ENCODE results near the gene PSME4. TPM values are rescaled to one million over a fixed set of nuclear protein-coding genes. Genes with fewer than 3 reads are reported as not detected.
"Not testable (repeated sequence)": the region's sequence is repeated elsewhere in the genome, so short reads cannot be mapped to it uniquely, and the experiment has no call there.

Gene PSME4
- polyA plus RNA-seq, 6 donors from 2014 or later, result 5.2 to 12.4 (median 7.2) TPM

- no peak overlapping the region for H3K4me3 Mint-ChIP-seq
- H3K4me1 Mint-ChIP-seq, result no peaks in the 10 kb centered on the region
- DNase-seq, result no peak
- H3K27ac Mint-ChIP-seq, result peak overlapping the region in 2 of 6 donors; percentile 39 to 75
- H3K36me3 Mint-ChIP-seq, result peaks cover 8 to 26% of the 10 kb centered on the region in 2 donors
- no peak for ATAC-seq (ENCODE audit: low read depth in 2 of 2)
- no peaks in the 10 kb centered on the region for H3K27me3 Mint-ChIP-seq
- no peaks in the 10 kb centered on the region for H3K9me3 Mint-ChIP-seq
These were observed 104.8 kb downstream of the PSME4 start for GRCh38 chr2:53865962-53866361.

GRCh38 chr2:53865264-53865663 is 105.5 kb downstream of the PSME4 start:
- Mint-ChIP-seq H3K4me3 (no peak overlapping the region), H3K27ac (peak overlapping the region in 2 of 6 donors; percentile 39 to 85), H3K9me3 (no peaks in the 10 kb centered on the region), H3K4me1 (no peaks in the 10 kb centered on the region), H3K36me3 (peaks cover 8 to 32% of the 10 kb centered on the region in 2 donors), H3K27me3 (no peaks in the 10 kb centered on the region)
- DNase-seq (no peak), ATAC-seq (ENCODE audit: low read depth in 2 of 2) (no peak)

GRCh38 chr2:53863538-53864227 is 107.1 kb downstream of the PSME4 start:
- no peaks in the 10 kb centered on the region for H3K27me3 Mint-ChIP-seq
- no peak overlapping the region for H3K4me3 Mint-ChIP-seq
- H3K27ac Mint-ChIP-seq, result no peak overlapping the region
- DNase-seq (no peak), ATAC-seq (ENCODE audit: low read depth in 2 of 2) (no peak)
- H3K4me1 Mint-ChIP-seq, result no peaks in the 10 kb centered on the region
- peaks cover 10 to 32% of the 10 kb centered on the region in 2 donors for H3K36me3 Mint-ChIP-seq
- H3K9me3 Mint-ChIP-seq, result no peaks in the 10 kb centered on the region

GRCh38 chr2:53861824-53862223 is 109.0 kb downstream of the PSME4 start:
- peaks cover 0 to 11% (median 0%) of the 10 kb centered on the region in 3 donors for H3K4me1 Mint-ChIP-seq
- no peak overlapping the region for H3K4me3 Mint-ChIP-seq
- H3K36me3 Mint-ChIP-seq, result peaks cover 8 to 33% of the 10 kb centered on the region in 2 donors
- H3K27ac Mint-ChIP-seq, result peak overlapping the region in 3 of 6 donors; percentile 55 to 83 (median 69)
- no peak for ATAC-seq (ENCODE audit: low read depth in 2 of 2)
- H3K27me3 Mint-ChIP-seq, result no peaks in the 10 kb centered on the region
- DNase-seq, result no peak
- no peaks in the 10 kb centered on the region for H3K9me3 Mint-ChIP-seq

GRCh38 chr2:53859206-53860181 is 111.3 kb downstream of the PSME4 start, which contains the start of gene GPR75:
Gene GPR75 (minus strand): TSS chr2:53859967. CDS start chr2:53854756, 5,211 bp downstream.
- ATAC-seq (ENCODE audit: low read depth in 2 of 2), result no peak
- no peaks in the 10 kb centered on the region for H3K27me3 Mint-ChIP-seq
- no peak for DNase-seq
- peaks cover 0 to 11% (median 7%) of the 10 kb centered on the region in 3 donors for H3K4me1 Mint-ChIP-seq
- peak within 1 kb of the TSS in 4 of 6 donors; percentile 14 to 87 (median 58) for H3K27ac Mint-ChIP-seq
- no peaks in the 10 kb centered on the region for H3K9me3 Mint-ChIP-seq
- no peak within 1 kb of the TSS for H3K4me3 Mint-ChIP-seq
- H3K36me3 Mint-ChIP-seq, result peaks cover 10 to 23% of the 10 kb centered on the region in 2 donors

GRCh38 chr2:53856272-53856671 is 114.5 kb downstream of the PSME4 start:
- DNase-seq, result no peak
- no peaks in the 10 kb centered on the region for H3K9me3 Mint-ChIP-seq
- ATAC-seq (ENCODE audit: low read depth in 2 of 2), result no peak
- no peak overlapping the region for H3K27ac Mint-ChIP-seq
- peaks cover 0 to 11% (median 7%) of the 10 kb centered on the region in 3 donors for H3K4me1 Mint-ChIP-seq
- H3K36me3 Mint-ChIP-seq, result peaks cover 20 to 34% of the 10 kb centered on the region in 2 donors
- no peak overlapping the region for H3K4me3 Mint-ChIP-seq
- no peaks in the 10 kb centered on the region for H3K27me3 Mint-ChIP-seq

- ATAC-seq (ENCODE audit: low read depth in 2 of 2) (no peak), DNase-seq (no peak)
- Mint-ChIP-seq H3K36me3 (peaks cover 20 to 28% of the 10 kb centered on the region in 2 donors), H3K4me3 (no peak overlapping the region), H3K27ac (peak overlapping the region in 5 of 6 donors; percentile 6 to 55 (median 43)), H3K9me3 (no peaks in the 10 kb centered on the region), H3K4me1 (peaks cover 0 to 11% (median 7%) of the 10 kb centered on the region in 3 donors), H3K27me3 (no peaks in the 10 kb centered on the region)
These were observed 116.1 kb downstream of the PSME4 start for GRCh38 chr2:53854678-53855077.

- Mint-ChIP-seq H3K27ac (peak overlapping the region in 2 of 6 donors; percentile 9 to 31), H3K27me3 (no peaks in the 10 kb centered on the region), H3K4me3 (no peak overlapping the region), H3K9me3 (no peaks in the 10 kb centered on the region), H3K36me3 (peaks cover 12 to 31% of the 10 kb centered on the region in 2 donors), H3K4me1 (peaks cover 0 to 7% (median 4%) of the 10 kb centered on the region in 3 donors)
- ATAC-seq (ENCODE audit: low read depth in 2 of 2), result no peak
- no peak for DNase-seq
These were observed 118.3 kb downstream of the PSME4 start for GRCh38 chr2:53852532-53852931.

- DNase-seq; H3K27me3 Mint-ChIP-seq; H3K9me3 Mint-ChIP-seq; H3K4me3 Mint-ChIP-seq; ATAC-seq (ENCODE audit: low read depth in 2 of 2); H3K4me1 Mint-ChIP-seq: not testable (repeated sequence)
- peaks cover 12 to 25% of the 10 kb centered on the region in 2 donors for H3K36me3 Mint-ChIP-seq
- peak overlapping the region in 1 of 6 donors; percentile 22 for H3K27ac Mint-ChIP-seq
These were observed 119.6 kb downstream of the PSME4 start for GRCh38 chr2:53851052-53851757.

- Mint-ChIP-seq H3K27me3 (no peaks in the 10 kb centered on the region), H3K4me3 (no peak overlapping the region), H3K36me3 (peaks cover 0 to 5% of the 10 kb centered on the region in 2 donors), H3K9me3 (peaks cover 0 to 6% (median 0%) of the 10 kb centered on the region in 7 donors), H3K27ac (peak overlapping the region in 1 of 6 donors; percentile 48), H3K4me1 (peaks cover 5 to 10% (median 8%) of the 10 kb centered on the region in 3 donors)
- DNase-seq (no peak), ATAC-seq (ENCODE audit: low read depth in 2 of 2) (no peak)
These were observed 122.7 kb downstream of the PSME4 start for GRCh38 chr2:53848062-53848461.

- peaks cover 10% of the 10 kb centered on the region in 2 donors for H3K36me3 Mint-ChIP-seq
- H3K27ac Mint-ChIP-seq, result peak overlapping the region in 1 of 6 donors; percentile 94
- H3K4me3 Mint-ChIP-seq, result no peak overlapping the region
- H3K9me3 Mint-ChIP-seq, result peaks cover 0 to 11% (median 0%) of the 10 kb centered on the region in 7 donors
- H3K27me3 Mint-ChIP-seq, result no peaks in the 10 kb centered on the region
- ATAC-seq (ENCODE audit: low read depth in 2 of 2) (no peak), DNase-seq (no peak)
- peaks cover 5 to 16% (median 14%) of the 10 kb centered on the region in 3 donors for H3K4me1 Mint-ChIP-seq
These were observed 127.2 kb downstream of the PSME4 start for GRCh38 chr2:53843595-53843994.

- peaks cover 0 to 11% (median 0%) of the 10 kb centered on the region in 7 donors for H3K9me3 Mint-ChIP-seq
- no peak overlapping the region for H3K4me3 Mint-ChIP-seq
- H3K27me3 Mint-ChIP-seq, result no peaks in the 10 kb centered on the region
- DNase-seq (no peak), ATAC-seq (ENCODE audit: low read depth in 2 of 2) (no peak)
- peak overlapping the region in 1 of 6 donors; percentile 84 for H3K27ac Mint-ChIP-seq
- H3K4me1 Mint-ChIP-seq, result peaks cover 5 to 16% (median 14%) of the 10 kb centered on the region in 3 donors
- peaks cover 6 to 10% of the 10 kb centered on the region in 2 donors for H3K36me3 Mint-ChIP-seq
These were observed 127.9 kb downstream of the PSME4 start for GRCh38 chr2:53842891-53843290.

GRCh38 chr2:53841651-53842050 is 129.1 kb downstream of the PSME4 start:
- not testable (repeated sequence) for H3K4me3 Mint-ChIP-seq; ATAC-seq (ENCODE audit: low read depth in 2 of 2); H3K27ac Mint-ChIP-seq; DNase-seq; H3K36me3 Mint-ChIP-seq; H3K27me3 Mint-ChIP-seq
- Mint-ChIP-seq H3K9me3 (peaks cover 0 to 11% (median 0%) of the 10 kb centered on the region in 7 donors), H3K4me1 (peaks cover 5 to 16% (median 14%) of the 10 kb centered on the region in 3 donors)
